HL-60 (cell line): ENCODE measurements around the gene ROR2.

Experiments used
- DNase-seq, 2 experiments: peaks; one replicate each; pipeline ENCODE4 v3.0.0-alpha.2; 2010 to 2020; ENCODE audit warnings: low read depth in 1 of 2, low spot score in 1 of 2
- H3K27ac ChIP-seq: fragments of 250-450 bp; sonication (Bioruptor Pico); replicated peaks from 2 replicates; pipeline ENCODE4 v1.5.1; 2020; ENCODE audit warnings: mild to moderate bottlenecking, moderate library complexity
- H3K27me3 ChIP-seq: fragments of 250-450 bp; sonication (Bioruptor Pico); 2 replicates; pipeline ENCODE4 v1.5.1; 2021; ENCODE audit warnings: mild to moderate bottlenecking, moderate library complexity; ENCODE audit not compliant: insufficient read depth, poor library complexity, severe bottlenecking
- H3K4me3 ChIP-seq: replicated peaks from 2 replicates; pipeline ENCODE4 v1.5.1; 2011; ENCODE audit warnings: mild to moderate bottlenecking, control low read depth, low read length; ENCODE audit not compliant: insufficient read depth
- GABPA ChIP-seq: IDR thresholded peaks from 2 replicates; pipeline ENCODE4 v1.6.1; 2012; ENCODE audit warnings: low read depth
- POLR2AphosphoS5 ChIP-seq: IDR thresholded peaks from 2 replicates; pipeline ENCODE4 v1.6.1; 2012; ENCODE audit warnings: low read depth
- SPI1 ChIP-seq: IDR thresholded peaks from 2 replicates; pipeline ENCODE4 v1.6.1; 2012; ENCODE audit warnings: low read depth, mild to moderate bottlenecking, borderline replicate concordance
- TF ChIP-seq, protein P1 (sequence below): IDR thresholded peaks from one replicate; pipeline ENCODE4 v1.5.1; 2011; ENCODE audit warnings: low read length, control low read depth, inconsistent platforms; ENCODE audit not compliant: insufficient read depth
- TF ChIP-seq, protein P2 (sequence below): IDR thresholded peaks from 2 replicates; pipeline ENCODE4 v1.6.1; 2012; ENCODE audit warnings: low read depth; ENCODE audit not compliant: insufficient replicate concordance

ROR2 gene

DNA sequence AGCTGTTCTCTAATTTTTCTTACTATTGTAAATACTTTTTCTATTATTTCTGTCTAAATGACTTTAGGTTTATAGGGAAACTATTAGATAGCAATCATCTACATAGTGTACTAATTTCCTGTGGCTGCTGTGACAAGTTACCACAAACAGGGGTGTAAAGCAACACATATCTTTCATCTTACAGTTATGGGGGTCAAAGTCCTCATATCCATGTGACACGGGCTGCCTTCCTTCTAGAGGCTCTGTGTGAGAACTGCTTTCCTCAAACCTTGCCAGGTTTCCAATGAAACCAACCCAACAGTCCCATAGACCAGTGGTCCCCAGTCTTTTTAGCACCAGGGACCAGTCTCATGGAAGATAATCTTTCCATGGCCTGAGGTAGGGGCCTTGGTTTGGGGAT is 189.1 kb downstream of the ROR2 start:
- no peaks in the 10 kb centered on the region for H3K27me3 ChIP-seq
- no peak for DNase-seq
- TF ChIP-seq GABPA: no peak
- TF ChIP-seq SPI1: no peak
- TF ChIP-seq POLR2AphosphoS5: no peak
- TF ChIP-seq, protein P1, sequence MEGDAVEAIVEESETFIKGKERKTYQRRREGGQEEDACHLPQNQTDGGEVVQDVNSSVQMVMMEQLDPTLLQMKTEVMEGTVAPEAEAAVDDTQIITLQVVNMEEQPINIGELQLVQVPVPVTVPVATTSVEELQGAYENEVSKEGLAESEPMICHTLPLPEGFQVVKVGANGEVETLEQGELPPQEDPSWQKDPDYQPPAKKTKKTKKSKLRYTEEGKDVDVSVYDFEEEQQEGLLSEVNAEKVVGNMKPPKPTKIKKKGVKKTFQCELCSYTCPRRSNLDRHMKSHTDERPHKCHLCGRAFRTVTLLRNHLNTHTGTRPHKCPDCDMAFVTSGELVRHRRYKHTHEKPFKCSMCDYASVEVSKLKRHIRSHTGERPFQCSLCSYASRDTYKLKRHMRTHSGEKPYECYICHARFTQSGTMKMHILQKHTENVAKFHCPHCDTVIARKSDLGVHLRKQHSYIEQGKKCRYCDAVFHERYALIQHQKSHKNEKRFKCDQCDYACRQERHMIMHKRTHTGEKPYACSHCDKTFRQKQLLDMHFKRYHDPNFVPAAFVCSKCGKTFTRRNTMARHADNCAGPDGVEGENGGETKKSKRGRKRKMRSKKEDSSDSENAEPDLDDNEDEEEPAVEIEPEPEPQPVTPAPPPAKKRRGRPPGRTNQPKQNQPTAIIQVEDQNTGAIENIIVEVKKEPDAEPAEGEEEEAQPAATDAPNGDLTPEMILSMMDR: no peak
- TF ChIP-seq, protein P2, sequence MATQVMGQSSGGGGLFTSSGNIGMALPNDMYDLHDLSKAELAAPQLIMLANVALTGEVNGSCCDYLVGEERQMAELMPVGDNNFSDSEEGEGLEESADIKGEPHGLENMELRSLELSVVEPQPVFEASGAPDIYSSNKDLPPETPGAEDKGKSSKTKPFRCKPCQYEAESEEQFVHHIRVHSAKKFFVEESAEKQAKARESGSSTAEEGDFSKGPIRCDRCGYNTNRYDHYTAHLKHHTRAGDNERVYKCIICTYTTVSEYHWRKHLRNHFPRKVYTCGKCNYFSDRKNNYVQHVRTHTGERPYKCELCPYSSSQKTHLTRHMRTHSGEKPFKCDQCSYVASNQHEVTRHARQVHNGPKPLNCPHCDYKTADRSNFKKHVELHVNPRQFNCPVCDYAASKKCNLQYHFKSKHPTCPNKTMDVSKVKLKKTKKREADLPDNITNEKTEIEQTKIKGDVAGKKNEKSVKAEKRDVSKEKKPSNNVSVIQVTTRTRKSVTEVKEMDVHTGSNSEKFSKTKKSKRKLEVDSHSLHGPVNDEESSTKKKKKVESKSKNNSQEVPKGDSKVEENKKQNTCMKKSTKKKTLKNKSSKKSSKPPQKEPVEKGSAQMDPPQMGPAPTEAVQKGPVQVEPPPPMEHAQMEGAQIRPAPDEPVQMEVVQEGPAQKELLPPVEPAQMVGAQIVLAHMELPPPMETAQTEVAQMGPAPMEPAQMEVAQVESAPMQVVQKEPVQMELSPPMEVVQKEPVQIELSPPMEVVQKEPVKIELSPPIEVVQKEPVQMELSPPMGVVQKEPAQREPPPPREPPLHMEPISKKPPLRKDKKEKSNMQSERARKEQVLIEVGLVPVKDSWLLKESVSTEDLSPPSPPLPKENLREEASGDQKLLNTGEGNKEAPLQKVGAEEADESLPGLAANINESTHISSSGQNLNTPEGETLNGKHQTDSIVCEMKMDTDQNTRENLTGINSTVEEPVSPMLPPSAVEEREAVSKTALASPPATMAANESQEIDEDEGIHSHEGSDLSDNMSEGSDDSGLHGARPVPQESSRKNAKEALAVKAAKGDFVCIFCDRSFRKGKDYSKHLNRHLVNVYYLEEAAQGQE: no peak
- H3K4me3 ChIP-seq: no peak overlapping the region
- H3K27ac ChIP-seq: no peak overlapping the region

DNA sequence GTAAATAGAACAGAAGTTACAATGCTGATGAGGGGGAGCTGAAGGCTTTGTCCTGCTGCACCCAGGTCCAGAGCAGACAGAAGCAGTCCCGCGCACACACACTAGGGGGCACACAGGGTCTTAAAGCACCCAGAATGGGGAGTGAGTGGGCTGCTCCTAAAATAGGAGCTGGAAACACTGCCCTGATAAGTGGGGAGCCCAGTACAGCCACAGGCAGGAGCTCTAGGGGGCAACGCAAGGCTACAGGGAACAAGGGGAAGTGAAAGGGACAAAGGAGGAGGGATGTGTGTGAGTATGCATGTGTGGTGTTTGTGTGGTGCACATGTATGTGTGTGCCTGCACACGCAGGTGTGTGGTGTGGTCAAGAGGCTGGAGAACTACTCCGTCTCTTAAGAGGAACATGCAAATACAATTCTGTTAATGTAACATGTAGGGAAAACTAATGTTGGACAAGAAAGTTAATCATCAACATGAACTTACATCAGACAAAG is 191.5 kb downstream of the ROR2 start:
- TF ChIP-seq SPI1 (no peak), POLR2AphosphoS5 (no peak), GABPA (no peak)
- TF ChIP-seq, protein P2: no peak
- TF ChIP-seq, protein P1: peak; percentile 43
- peak in 1 of 2 experiments; percentile 51 for DNase-seq
- Histone ChIP-seq H3K27me3 (no peaks in the 10 kb centered on the region), H3K4me3 (no peak overlapping the region), H3K27ac (no peak overlapping the region)

DNA sequence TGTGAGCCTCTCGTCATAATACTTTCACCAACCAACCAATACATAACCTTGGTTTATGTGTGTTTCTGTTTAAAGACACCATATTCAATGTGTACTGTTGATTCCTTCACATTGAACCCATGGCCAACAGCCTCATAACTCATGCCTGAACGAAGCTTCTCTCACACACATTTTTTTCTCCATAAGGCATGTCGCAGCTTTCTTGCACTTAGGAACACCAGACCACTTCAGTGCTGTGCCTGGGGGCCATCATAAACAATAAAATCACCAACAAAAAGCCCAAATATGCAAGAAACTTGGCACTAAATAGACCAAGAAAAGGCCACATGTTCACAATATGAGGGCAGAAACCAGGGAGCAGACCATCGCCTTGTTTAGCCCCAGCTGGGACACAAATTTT is 192.2 kb downstream of the ROR2 start:
- no peak for TF ChIP-seq SPI1
- no peak for TF ChIP-seq POLR2AphosphoS5
- TF ChIP-seq GABPA: no peak
- TF ChIP-seq, protein P2: no peak
- TF ChIP-seq, protein P1: no peak
- no peak overlapping the region for H3K27ac ChIP-seq

More for the DNA sequence above, 192.2 kb downstream of the ROR2 start:
- DNase-seq: no peak
- Histone ChIP-seq H3K4me3 (no peak overlapping the region), H3K27me3 (no peaks in the 10 kb centered on the region)
